ENCODE measurements around the gene GABARAPL1.

GRCh38 chr12:10221846-10222245 lies 9.2 kb downstream of the GABARAPL1 start:
- TF ChIP-seq CTCF (IDR thresholded peaks at IDR 0.05; ENCODE audit: insufficient read depth, low read length, poor library complexity, severe bottlenecking) (no peak), EZH2phosphoT487 (conservative IDR thresholded peaks at IDR 0.05; ENCODE audit: low read length) (no peak)
